Peyer's patch (tissue), 4 donors: Measurements from ENCODE around the gene KRT71. TPM values are rescaled to one million over a fixed set of nuclear protein-coding genes. Genes with fewer than 3 reads are reported as not detected.

Experiments used
- DNase-seq, 3 donors: peaks; one replicate each; pipeline ENCODE4 v3.0.0-alpha.2; 2017 to 2019
- H3K27ac ChIP-seq, 4 donors: fragments of 200-600 bp; sonication (generic); one replicate each; pipeline ENCODE4 v1.5.1; 2016 to 2019
- H3K27me3 ChIP-seq, 2 donors: fragments of 200-600 bp; sonication (generic); one replicate each; pipeline ENCODE4 v1.5.1; 2019
- H3K36me3 ChIP-seq, 3 donors: fragments of 200-600 bp; sonication (generic); one replicate each; pipeline ENCODE4 v1.5.1; 2016 to 2019
- H3K4me1 ChIP-seq, 4 donors: fragments of 200-600 bp; sonication (generic); one replicate each; pipeline ENCODE4 v1.5.1; 2016 to 2019
- H3K4me3 ChIP-seq, 4 donors: fragments of 200-600 bp; sonication (generic); 1 replicate in 3 of 4; 2 replicates in 1 of 4; pipeline ENCODE4 v1.5.1; 2016 to 2019; ENCODE audit warnings: mild to moderate bottlenecking in 1 of 4
- H3K9me3 ChIP-seq, 4 donors: fragments of 200-600 bp; sonication (generic); one replicate each; pipeline ENCODE4 v1.5.1; 2016 to 2019; ENCODE audit warnings: mild to moderate bottlenecking in 1 of 4
- POLR2A ChIP-seq, 2 donors: fragments of 450-650 bp; IDR thresholded peaks; one replicate each; pipeline ENCODE4 v1.5.1; 2017; ENCODE audit warnings: antibody characterized with exemption in 2 of 2, mild to moderate bottlenecking in 2 of 2, moderate library complexity in 2 of 2
- total RNA-seq, 4 donors: library from RNA; depleted of rRNA; stranded (reverse); fragments of >200 nt; gene quantifications; one replicate each; pipeline ENCODE4 v1.1.0, GENCODE V29; 2016
- TF ChIP-seq, protein P1 (sequence below), 6 experiments: fragments of 450-650 bp in 4 of 6; fragments of 200-600 bp in 2 of 6; sonication (generic) in 1 of 6; IDR thresholded peaks; one replicate each; pipeline ENCODE4 v1.5.1; 2017 to 2019; ENCODE audit warnings: antibody characterized with exemption in 6 of 6, mild to moderate bottlenecking in 3 of 6, moderate library complexity in 1 of 6

Gene KRT71
- total RNA-seq, 4 donors from 2014 or later, result not detected

GRCh38 chr12:52517005-52517835, 35.7 kb downstream of the KRT71 start:
- H3K9me3 ChIP-seq, result no peaks in the 10 kb centered on the region
- DNase-seq, result peak in 1 of 3 donors; percentile 10
- no peaks in the 10 kb centered on the region for H3K27me3 ChIP-seq
- H3K36me3 ChIP-seq, result no peaks in the 10 kb centered on the region
- no peak overlapping the region for H3K27ac ChIP-seq
- no peaks in the 10 kb centered on the region for H3K4me1 ChIP-seq
- no peak overlapping the region for H3K4me3 ChIP-seq
- TF ChIP-seq POLR2A (IDR thresholded peaks at IDR 0.05), result no peak
- TF ChIP-seq, protein P1, sequence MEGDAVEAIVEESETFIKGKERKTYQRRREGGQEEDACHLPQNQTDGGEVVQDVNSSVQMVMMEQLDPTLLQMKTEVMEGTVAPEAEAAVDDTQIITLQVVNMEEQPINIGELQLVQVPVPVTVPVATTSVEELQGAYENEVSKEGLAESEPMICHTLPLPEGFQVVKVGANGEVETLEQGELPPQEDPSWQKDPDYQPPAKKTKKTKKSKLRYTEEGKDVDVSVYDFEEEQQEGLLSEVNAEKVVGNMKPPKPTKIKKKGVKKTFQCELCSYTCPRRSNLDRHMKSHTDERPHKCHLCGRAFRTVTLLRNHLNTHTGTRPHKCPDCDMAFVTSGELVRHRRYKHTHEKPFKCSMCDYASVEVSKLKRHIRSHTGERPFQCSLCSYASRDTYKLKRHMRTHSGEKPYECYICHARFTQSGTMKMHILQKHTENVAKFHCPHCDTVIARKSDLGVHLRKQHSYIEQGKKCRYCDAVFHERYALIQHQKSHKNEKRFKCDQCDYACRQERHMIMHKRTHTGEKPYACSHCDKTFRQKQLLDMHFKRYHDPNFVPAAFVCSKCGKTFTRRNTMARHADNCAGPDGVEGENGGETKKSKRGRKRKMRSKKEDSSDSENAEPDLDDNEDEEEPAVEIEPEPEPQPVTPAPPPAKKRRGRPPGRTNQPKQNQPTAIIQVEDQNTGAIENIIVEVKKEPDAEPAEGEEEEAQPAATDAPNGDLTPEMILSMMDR (IDR thresholded peaks at IDR 0.05), result no peak

DNA sequence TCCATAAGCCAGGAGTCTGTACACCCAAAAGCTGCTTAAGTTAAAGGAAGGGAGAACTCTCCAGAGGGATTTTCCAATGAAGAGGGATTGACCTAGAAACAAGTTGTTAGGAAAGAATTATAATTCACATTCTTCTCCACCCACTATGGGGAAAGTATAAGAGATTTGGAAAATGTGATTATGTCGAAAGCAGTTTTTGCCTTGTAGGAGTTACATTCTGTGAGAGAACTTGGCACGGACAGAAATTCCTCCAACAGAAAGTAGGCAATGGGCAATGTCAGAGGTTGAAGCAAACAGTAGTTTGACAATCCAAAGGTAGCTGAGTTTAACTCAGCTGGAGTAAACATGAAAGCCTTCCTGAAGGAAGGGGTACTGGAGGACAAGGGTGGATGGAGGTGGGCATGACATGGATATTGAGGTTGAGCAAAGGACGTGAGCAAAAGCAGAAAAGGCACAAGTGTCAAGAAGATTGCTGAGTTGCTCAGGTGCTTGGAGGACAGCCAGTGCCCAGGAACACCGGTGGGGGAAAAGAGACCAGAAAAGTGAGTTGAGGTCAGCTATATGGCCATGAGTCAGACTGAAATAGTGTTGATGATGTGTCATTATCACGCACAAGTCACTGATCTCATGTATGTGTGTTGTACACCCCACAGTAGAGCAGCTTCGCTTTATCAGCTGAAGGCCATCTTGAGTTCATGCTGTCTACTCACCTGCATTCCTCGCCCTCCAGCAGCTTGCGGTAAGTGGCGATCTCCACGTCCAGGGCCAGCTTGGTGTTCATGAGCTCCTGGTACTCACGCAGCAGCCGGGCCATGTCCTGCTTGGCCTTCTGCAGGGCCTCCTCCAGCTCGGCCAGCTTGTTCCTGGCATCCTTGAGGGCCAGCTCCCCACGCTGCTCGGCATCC, 36.8 kb downstream of the KRT71 start:
- H3K9me3 ChIP-seq, result no peaks in the 10 kb centered on the region
- H3K36me3 ChIP-seq, result no peaks in the 10 kb centered on the region
- H3K27me3 ChIP-seq, result no peaks in the 10 kb centered on the region
- peak in 1 of 3 donors; percentile 25 for DNase-seq
- TF ChIP-seq POLR2A (IDR thresholded peaks at IDR 0.05), result no peak
- TF ChIP-seq, protein P1 (IDR thresholded peaks at IDR 0.05), result no peak
- H3K4me3 ChIP-seq, result no peak overlapping the region
- H3K27ac ChIP-seq, result no peak overlapping the region
- H3K4me1 ChIP-seq, result no peaks in the 10 kb centered on the region

DNA sequence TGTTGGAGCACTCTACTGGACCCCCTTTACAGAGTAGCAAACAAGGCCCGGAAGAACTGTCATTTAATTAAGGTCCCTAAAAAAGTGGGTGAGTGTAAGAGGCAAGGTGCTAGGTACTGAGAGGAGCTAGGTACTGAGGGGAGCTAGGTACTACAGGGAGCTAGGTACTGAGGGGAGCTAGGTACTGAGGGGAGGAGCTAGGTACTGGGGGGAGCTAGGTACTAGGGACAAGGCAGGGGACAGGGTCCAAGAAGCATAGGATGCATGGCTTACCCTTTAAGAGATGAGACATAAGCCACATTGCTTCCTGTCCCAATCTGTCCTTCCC, 37.7 kb downstream of the KRT71 start:
- Histone ChIP-seq H3K4me1 (no peaks in the 10 kb centered on the region), H3K27me3 (no peaks in the 10 kb centered on the region), H3K4me3 (no peak overlapping the region), H3K9me3 (no peaks in the 10 kb centered on the region), H3K27ac (no peak overlapping the region), H3K36me3 (no peaks in the 10 kb centered on the region)
- no peak for DNase-seq
- TF ChIP-seq POLR2A (IDR thresholded peaks at IDR 0.05), result no peak
- TF ChIP-seq, protein P1 (IDR thresholded peaks at IDR 0.05), result no peak

DNA sequence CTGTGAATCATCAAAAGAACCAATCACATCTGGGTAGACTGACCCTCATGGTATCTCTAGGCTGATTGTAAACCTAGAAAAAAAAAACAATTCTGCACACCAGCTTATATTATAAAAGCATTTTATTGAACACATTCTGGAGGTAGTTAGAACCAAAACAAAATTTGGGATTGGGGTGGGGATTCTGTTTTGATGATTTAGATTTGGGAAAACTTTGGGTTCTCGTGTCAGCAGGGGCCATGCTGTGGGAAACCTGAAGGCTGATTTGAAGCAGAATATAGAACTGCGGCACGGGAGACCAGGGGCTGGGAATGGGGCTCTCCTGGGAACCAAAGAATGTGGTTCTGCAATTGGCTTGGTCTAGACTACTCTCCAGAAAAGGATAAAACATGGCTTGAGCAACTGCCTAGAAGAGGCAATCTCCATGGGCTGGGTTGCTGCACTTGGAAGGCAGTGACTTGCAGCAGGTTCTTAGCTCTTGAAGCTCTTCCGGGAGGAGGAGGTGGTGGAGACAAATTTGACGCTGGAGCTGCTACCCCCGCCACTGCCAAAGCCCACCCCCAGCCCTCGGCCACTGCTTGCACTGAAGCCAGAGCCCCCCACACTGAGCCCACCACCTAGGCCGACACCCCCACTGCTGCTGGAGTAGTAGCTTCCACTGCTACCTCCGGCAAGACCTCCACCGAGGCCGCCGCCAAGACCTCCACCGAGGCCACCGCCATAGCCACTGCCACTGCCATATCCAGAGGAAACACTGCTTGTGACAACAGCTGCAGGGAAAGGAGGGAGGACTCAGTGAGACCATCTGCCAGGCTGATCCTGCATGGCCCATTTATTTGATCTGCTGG, 38.2 kb downstream of the KRT71 start:
- Histone ChIP-seq H3K9me3 (no peaks in the 10 kb centered on the region), H3K4me3 (no peak overlapping the region), H3K27ac (no peak overlapping the region), H3K4me1 (no peaks in the 10 kb centered on the region), H3K36me3 (no peaks in the 10 kb centered on the region), H3K27me3 (no peaks in the 10 kb centered on the region)
- no peak for DNase-seq
- TF ChIP-seq POLR2A (IDR thresholded peaks at IDR 0.05), result no peak
- TF ChIP-seq, protein P1 (IDR thresholded peaks at IDR 0.05), result no peak

GRCh38 chr12:52513736-52514135, 39.2 kb downstream of the KRT71 start:
- no peak overlapping the region for H3K4me3 ChIP-seq
- no peaks in the 10 kb centered on the region for H3K4me1 ChIP-seq
- H3K27me3 ChIP-seq, result no peaks in the 10 kb centered on the region
- TF ChIP-seq, protein P1 (IDR thresholded peaks at IDR 0.05), result no peak
- TF ChIP-seq POLR2A (IDR thresholded peaks at IDR 0.05), result no peak
- H3K9me3 ChIP-seq, result no peaks in the 10 kb centered on the region
- DNase-seq, result no peak
- no peaks in the 10 kb centered on the region for H3K36me3 ChIP-seq
- no peak overlapping the region for H3K27ac ChIP-seq
